HG03457 (cell line): ENCODE data around the gene DIAPH3.
"Not testable (repeated sequence)": the region's sequence is repeated elsewhere in the genome, so short reads cannot be mapped to it uniquely, and the experiment has no call there.

Experiments used
- ATAC-seq: cut with Tn5 transposase; IDR thresholded peaks from one replicate; pipeline ENCODE4 v1.9.1; 2021; ENCODE audit warnings: moderate number of reproducible peaks; ENCODE audit not compliant: unreplicated experiment

DIAPH3 gene

GRCh38 chr13:60163478-60164233 lies at the start of gene DIAPH3:
Gene DIAPH3, minus strand, starts transcription at chr13:60163928. Its CDS starts 162 bp downstream, at chr13:60163766.
- ATAC-seq: peak; percentile 100

- no peak for ATAC-seq
Observed at GRCh38 chr13:60213236-60213744, 49.6 kb upstream of the DIAPH3 start.

GRCh38 chr13:60211548-60211947 lies 47.8 kb upstream of the DIAPH3 start:
- ATAC-seq: no peak

GRCh38 chr13:60210510-60211330 lies 47.0 kb upstream of the DIAPH3 start:
- no peak for ATAC-seq

- not testable (repeated sequence) for ATAC-seq
Observed at GRCh38 chr13:60205499-60205898, 41.8 kb upstream of the DIAPH3 start.

GRCh38 chr13:60201286-60201685 lies 37.6 kb upstream of the DIAPH3 start:
- ATAC-seq: no peak

GRCh38 chr13:60195893-60196292 lies 32.2 kb upstream of the DIAPH3 start:
- ATAC-seq: not testable (repeated sequence)

GRCh38 chr13:60182907-60183306 lies 19.2 kb upstream of the DIAPH3 start:
- no peak for ATAC-seq

GRCh38 chr13:60178327-60178726 lies 14.6 kb upstream of the DIAPH3 start:
- no peak for ATAC-seq

- no peak for ATAC-seq
Observed at GRCh38 chr13:60175571-60175970, 11.8 kb upstream of the DIAPH3 start.

GRCh38 chr13:60174113-60174512 lies 10.4 kb upstream of the DIAPH3 start:
- ATAC-seq: no peak

GRCh38 chr13:60172111-60172510 lies 8.4 kb upstream of the DIAPH3 start:
- no peak for ATAC-seq

GRCh38 chr13:60170414-60170813 lies 6.7 kb upstream of the DIAPH3 start:
- ATAC-seq: no peak

GRCh38 chr13:60169239-60170031 lies 5.7 kb upstream of the DIAPH3 start:
- ATAC-seq: no peak

- ATAC-seq: no peak
Observed at GRCh38 chr13:60167121-60167520, 3.4 kb upstream of the DIAPH3 start.

- no peak for ATAC-seq
Observed at GRCh38 chr13:60165391-60166099, 1.8 kb upstream of the DIAPH3 start.

GRCh38 chr13:60164234-60164889 lies 634 bp upstream of the DIAPH3 start:
- ATAC-seq: peak; percentile 6

- no peak for ATAC-seq
Observed at GRCh38 chr13:60162096-60162495, 1.6 kb downstream of the DIAPH3 start.

- peak; percentile 51 for ATAC-seq
Observed at GRCh38 chr13:60158321-60158801, 5.4 kb downstream of the DIAPH3 start.

- ATAC-seq: no peak
Observed at GRCh38 chr13:60155978-60156377, 7.8 kb downstream of the DIAPH3 start.
